B cell (primary cell): ENCODE measurements around the gene ZBTB33.

Source experiments
- EZH2 ChIP-seq: IDR thresholded peaks from 2 replicates; pipeline ENCODE4 v1.6.1; 2012; ENCODE audit warnings: borderline replicate concordance, low read depth, mild to moderate bottlenecking, moderate library complexity, low read length; ENCODE audit not compliant: insufficient read depth, poor library complexity, severe bottlenecking
- TF ChIP-seq, protein P1 (sequence below): fragments of 200-600 bp; IDR thresholded peaks from one replicate; pipeline ENCODE4 v1.8.0; 2022; ENCODE audit warnings: antibody characterized with exemption, mild to moderate bottlenecking

DNA sequence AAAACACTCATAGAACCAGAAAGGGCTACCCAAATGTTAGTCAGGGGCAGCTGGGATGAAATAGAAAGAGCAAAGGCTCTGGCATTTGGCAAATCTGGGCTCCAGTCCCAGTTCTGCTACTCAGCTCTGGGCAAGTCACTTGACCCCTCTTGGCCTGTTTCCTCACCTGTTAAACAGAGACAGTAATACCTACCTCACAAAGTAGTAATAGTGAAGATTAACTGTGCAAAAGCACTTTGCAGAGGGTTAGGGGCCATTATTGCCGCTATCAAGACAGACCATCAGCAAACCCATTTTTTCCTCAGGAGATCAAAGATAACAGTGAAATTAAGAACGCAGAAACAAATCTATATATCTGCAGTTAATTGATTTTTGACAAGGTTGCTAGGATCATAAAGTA is 20.6 kb downstream of the ZBTB33 start:
- TF ChIP-seq, protein P1, sequence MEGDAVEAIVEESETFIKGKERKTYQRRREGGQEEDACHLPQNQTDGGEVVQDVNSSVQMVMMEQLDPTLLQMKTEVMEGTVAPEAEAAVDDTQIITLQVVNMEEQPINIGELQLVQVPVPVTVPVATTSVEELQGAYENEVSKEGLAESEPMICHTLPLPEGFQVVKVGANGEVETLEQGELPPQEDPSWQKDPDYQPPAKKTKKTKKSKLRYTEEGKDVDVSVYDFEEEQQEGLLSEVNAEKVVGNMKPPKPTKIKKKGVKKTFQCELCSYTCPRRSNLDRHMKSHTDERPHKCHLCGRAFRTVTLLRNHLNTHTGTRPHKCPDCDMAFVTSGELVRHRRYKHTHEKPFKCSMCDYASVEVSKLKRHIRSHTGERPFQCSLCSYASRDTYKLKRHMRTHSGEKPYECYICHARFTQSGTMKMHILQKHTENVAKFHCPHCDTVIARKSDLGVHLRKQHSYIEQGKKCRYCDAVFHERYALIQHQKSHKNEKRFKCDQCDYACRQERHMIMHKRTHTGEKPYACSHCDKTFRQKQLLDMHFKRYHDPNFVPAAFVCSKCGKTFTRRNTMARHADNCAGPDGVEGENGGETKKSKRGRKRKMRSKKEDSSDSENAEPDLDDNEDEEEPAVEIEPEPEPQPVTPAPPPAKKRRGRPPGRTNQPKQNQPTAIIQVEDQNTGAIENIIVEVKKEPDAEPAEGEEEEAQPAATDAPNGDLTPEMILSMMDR: no peak
- TF ChIP-seq EZH2: no peak
